ENCODE data around the gene TF. TPM values are rescaled to one million over a fixed set of nuclear protein-coding genes. Genes with fewer than 3 reads are reported as not detected.

TF gene
- total RNA-seq, 2 experiments from 2014 or later, result 0.60 to 0.97 TPM

DNA sequence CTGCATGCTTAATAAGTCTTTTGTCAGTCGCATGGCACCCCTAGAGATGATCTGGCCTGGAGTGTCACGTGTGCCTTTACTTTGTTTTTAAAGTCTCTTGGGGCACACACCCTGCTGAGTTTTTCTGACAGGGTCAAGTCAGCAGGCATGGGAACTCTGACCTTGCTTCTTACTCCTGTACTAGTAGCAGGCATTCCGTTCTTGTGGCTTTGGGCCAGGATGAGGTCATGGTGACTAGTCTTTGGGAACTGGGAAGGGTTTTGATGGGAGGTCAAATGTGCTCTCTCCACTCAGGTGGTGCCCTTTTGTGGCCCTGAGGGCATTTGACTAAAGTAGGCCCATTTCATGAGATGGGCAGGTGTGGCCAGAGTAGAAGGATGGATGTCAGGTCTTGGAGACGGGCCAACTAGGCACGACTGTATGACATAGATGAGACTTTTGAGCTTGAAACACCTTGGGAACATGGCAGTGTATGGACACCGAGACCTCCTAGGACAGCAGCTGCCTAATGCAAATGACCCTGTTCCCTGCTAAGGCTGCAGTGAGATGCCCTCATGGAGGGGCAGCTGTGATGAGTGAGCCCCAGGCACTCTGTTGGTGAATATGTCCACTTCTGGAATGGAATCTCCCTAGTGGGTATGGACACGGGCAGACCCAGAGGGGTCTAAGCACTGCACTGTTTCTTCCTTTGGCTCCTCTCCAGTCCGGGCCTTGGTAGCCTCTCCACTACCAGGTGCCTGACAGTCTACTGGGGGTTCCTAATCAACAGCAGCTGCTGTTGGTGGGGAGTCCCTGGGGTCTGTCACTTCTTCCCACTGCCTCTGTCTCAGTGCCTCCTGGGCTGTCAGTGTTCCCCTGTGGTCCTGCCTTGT, 75.8 kb downstream of the TF start:
- DNase-seq (no peak), ATAC-seq (ENCODE audit: low read depth) (no peak)
- no peak overlapping the region for H3K27ac Mint-ChIP-seq
- no peaks in the 10 kb centered on the region for H3K27me3 Mint-ChIP-seq
- POLR2A ChIA-PET, result no interaction called here
- no peaks in the 10 kb centered on the region for H3K9me3 Mint-ChIP-seq
- peaks cover 6% of the 10 kb centered on the region for H3K4me1 Mint-ChIP-seq
- no peak overlapping the region for H3K4me3 Mint-ChIP-seq
- H3K36me3 Mint-ChIP-seq, result peaks cover 27% of the 10 kb centered on the region

DNA sequence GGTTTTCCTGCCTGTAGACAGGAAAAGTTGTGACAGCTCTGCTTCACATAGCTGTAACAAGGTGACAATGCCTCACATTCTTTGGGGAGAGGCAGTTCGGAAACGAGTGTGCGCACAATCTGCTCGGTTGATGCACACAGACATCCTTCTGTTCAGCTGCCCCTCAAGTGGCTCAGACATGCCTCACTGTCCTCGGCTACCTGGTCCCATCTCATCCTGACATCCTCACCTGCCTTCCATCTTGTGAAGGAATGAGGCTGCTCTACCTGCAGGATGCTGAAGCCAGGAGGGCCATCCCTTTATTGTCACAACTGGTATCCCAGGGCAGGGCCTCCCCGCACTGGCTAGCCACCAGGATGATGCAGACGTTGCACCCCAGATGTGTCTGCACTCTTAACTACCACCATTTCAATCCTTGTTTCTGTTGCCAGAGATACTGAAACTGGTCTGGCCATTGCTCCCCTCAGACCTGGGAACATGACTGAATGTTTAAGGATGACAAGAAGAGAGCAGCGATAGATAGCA, 78.8 kb downstream of the TF start:
- no peak overlapping the region for H3K4me3 Mint-ChIP-seq
- no peaks in the 10 kb centered on the region for H3K9me3 Mint-ChIP-seq
- H3K4me1 Mint-ChIP-seq, result peaks cover 3% of the 10 kb centered on the region
- DNase-seq (no peak), ATAC-seq (ENCODE audit: low read depth) (no peak)
- peaks cover 2% of the 10 kb centered on the region for H3K27me3 Mint-ChIP-seq
- H3K36me3 Mint-ChIP-seq, result peaks cover 22% of the 10 kb centered on the region
- H3K27ac Mint-ChIP-seq, result no peak overlapping the region
- POLR2A ChIA-PET, result no interaction called here

DNA sequence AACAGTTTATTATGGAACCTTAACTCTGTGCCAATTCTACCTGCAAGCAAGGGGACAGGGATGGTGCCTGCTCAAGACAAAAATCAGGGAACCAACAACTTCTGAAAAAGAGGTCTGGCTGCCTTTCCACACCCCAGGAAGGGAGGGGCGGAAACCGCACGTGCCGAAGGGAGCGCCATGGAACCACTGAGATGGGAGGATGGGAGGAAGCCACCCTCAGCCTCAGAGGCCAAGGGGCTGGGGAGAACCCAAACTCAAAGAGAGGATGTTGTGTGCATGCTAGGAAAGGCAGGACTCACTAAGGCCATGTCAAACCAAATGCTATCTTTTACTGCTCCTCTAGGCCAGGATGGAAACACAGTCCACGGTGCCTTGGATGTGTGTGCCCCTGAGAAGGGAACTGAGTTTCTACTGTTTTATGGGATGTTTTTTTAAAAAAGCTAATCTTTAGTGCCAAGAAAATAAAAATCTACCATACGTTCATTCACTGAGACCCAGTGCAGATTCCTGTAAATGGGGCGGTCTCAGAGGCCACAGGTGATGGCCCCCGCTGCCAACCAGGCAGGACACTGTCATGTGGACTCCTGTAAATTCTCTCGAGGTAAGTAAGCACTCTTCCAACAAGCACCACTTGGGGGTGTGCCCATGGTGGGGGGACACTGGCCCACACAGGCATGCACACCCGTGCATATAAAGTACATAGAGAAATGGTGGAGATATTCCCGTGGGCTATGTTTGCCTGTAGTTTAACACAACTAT, 80.0 kb downstream of the TF start:
- Mint-ChIP-seq H3K27me3 (peaks cover 2% of the 10 kb centered on the region), H3K36me3 (peaks cover 22% of the 10 kb centered on the region), H3K4me1 (peaks cover 3% of the 10 kb centered on the region), H3K27ac (no peak overlapping the region), H3K9me3 (no peaks in the 10 kb centered on the region), H3K4me3 (no peak overlapping the region)
- ATAC-seq (ENCODE audit: low read depth) (no peak), DNase-seq (no peak)
- POLR2A ChIA-PET, result no interaction called here

DNA sequence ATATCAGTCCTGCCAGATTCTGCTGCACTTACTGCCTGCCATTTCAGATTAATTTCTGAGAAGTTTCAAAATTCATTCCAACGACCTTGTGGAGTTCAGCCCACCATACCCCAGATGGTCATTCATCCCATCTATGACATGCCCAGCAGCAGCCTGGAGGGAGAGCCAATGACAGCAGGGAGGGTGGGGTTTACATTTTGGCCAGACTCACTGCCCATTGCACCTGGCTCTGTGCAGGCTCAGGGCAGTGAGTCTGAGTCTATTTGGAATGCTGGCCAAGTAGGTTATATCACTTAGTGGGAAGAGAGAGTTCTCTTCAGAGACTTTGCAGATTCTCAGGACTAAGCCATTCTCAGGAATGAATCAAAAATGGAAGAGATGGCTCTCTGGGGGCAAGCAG, 80.9 kb downstream of the TF start:
- peaks cover 19% of the 10 kb centered on the region for H3K36me3 Mint-ChIP-seq
- H3K9me3 Mint-ChIP-seq, result no peaks in the 10 kb centered on the region
- H3K27me3 Mint-ChIP-seq, result peaks cover 2% of the 10 kb centered on the region
- H3K4me1 Mint-ChIP-seq, result no peaks in the 10 kb centered on the region
- POLR2A ChIA-PET, result no interaction called here
- no peak overlapping the region for H3K27ac Mint-ChIP-seq
- ATAC-seq (ENCODE audit: low read depth) (no peak), DNase-seq (no peak)
- H3K4me3 Mint-ChIP-seq, result no peak overlapping the region

DNA sequence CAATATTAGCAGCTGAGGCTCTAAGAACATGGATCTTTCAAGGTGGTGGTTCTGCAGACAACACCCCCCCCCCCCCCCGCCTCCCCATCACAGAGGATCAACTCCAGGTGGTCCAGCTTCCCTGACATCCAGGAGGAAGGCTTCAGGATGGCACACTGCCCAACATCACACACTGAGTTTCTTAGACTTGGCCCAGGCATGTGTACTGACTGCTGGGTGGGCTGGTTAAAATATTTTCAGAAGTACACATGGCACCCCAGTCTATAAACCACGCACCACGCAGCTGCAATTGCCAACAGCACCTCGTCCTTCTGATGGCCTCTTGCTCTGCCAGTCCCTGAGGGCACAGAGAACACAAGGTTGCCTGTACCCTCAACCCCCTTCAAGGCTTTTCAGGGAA, 81.5 kb downstream of the TF start:
- peaks cover 19% of the 10 kb centered on the region for H3K36me3 Mint-ChIP-seq
- no peak for ATAC-seq (ENCODE audit: low read depth)
- no peaks in the 10 kb centered on the region for H3K9me3 Mint-ChIP-seq
- H3K27ac Mint-ChIP-seq, result no peak overlapping the region
- no peak overlapping the region for H3K4me3 Mint-ChIP-seq
- DNase-seq, result no peak
- peaks cover 2% of the 10 kb centered on the region for H3K27me3 Mint-ChIP-seq
- H3K4me1 Mint-ChIP-seq, result no peaks in the 10 kb centered on the region
- POLR2A ChIA-PET, result no interaction called here

DNA sequence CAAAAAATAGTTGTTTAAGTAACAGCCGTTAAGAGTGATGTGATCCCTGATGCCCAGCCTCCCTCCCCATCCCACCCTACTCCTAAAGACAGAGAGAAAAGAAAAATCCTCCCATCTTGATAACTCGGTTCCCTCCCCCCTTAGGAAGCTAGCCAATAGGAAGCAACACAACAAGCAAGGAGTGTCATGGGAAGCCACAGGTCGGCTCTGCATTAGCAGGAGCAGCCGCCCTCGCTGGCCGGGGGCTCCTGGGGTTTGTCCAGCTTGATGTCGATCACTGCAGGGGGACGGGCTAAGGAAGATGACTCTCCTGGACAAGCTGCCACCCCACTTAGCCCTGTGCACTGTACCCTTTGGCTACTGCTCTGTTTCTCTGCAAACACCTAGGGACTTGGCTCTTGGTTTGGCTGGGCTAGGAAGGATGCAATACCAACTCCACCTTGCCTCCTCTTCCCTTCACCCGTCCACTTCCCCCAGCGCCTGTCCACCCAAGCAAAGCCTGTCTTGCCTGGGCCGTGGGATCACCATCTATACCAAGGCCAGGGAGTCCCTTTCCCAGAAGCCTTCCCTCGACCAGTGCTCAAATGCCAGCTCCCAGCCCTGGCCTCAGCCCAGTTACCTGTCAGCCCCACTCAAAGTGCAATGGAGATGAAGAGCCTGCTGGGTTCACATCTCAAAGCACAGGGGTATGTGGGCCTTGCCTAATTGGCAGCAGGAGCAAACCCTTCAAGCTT, 82.5 kb downstream of the TF start:
- H3K4me3 Mint-ChIP-seq, result no peak overlapping the region
- H3K27me3 Mint-ChIP-seq, result peaks cover 2% of the 10 kb centered on the region
- no peak for DNase-seq
- H3K4me1 Mint-ChIP-seq, result no peaks in the 10 kb centered on the region
- H3K27ac Mint-ChIP-seq, result no peak overlapping the region
- no peaks in the 10 kb centered on the region for H3K9me3 Mint-ChIP-seq
- peaks cover 14% of the 10 kb centered on the region for H3K36me3 Mint-ChIP-seq
- ATAC-seq (ENCODE audit: low read depth), result no peak
- POLR2A ChIA-PET, result no interaction called here

DNA sequence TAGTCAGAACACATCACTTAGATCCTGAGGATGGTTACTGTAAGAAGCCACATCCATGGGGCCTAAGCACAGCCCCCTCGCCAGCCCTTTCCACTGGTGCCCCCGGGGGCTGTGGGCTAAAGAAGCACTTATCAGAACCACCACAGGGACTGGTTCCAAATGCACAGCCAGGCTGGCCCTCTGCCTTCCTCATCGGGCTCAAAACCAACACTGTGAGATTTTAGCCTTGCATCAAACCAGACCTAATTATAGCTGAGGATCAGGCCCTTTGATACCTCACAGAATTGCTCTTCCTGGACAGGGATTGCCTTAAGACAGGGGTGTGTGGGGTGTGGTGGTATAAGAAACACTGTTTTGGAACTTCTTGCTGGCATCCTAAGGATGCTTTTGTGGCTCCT, 83.1 kb downstream of the TF start:
- no peaks in the 10 kb centered on the region for H3K4me1 Mint-ChIP-seq
- no peak overlapping the region for H3K4me3 Mint-ChIP-seq
- POLR2A ChIA-PET, result no interaction called here
- H3K27me3 Mint-ChIP-seq, result peaks cover 2% of the 10 kb centered on the region
- H3K9me3 Mint-ChIP-seq, result no peaks in the 10 kb centered on the region
- DNase-seq (no peak), ATAC-seq (ENCODE audit: low read depth) (no peak)
- H3K36me3 Mint-ChIP-seq, result peaks cover 9% of the 10 kb centered on the region
- H3K27ac Mint-ChIP-seq, result no peak overlapping the region

DNA sequence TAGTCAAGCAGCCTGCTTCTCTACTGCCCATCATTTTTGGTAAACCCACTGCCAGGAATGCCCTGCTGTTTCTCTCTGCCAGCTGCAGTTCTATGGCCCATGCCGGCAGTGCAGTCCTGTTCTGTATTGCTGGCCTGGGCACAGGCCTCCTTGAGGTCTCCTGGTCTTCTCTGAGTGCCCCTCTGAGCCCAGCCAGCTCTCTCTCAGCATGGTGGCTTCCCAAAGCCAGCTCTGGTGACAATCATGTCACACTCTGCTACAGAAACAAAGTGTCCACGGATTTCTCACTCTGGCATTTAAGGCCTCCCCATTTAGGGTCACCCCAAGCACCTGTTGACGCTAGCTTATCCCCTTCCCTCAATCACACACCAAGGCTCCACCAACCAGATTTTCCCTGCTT, 83.9 kb downstream of the TF start:
- POLR2A ChIA-PET, result no interaction called here
- ATAC-seq (ENCODE audit: low read depth) (no peak), DNase-seq (no peak)
- Mint-ChIP-seq H3K4me3 (no peak overlapping the region), H3K36me3 (peaks cover 6% of the 10 kb centered on the region), H3K4me1 (no peaks in the 10 kb centered on the region), H3K27me3 (peaks cover 2% of the 10 kb centered on the region), H3K9me3 (no peaks in the 10 kb centered on the region), H3K27ac (no peak overlapping the region)

DNA sequence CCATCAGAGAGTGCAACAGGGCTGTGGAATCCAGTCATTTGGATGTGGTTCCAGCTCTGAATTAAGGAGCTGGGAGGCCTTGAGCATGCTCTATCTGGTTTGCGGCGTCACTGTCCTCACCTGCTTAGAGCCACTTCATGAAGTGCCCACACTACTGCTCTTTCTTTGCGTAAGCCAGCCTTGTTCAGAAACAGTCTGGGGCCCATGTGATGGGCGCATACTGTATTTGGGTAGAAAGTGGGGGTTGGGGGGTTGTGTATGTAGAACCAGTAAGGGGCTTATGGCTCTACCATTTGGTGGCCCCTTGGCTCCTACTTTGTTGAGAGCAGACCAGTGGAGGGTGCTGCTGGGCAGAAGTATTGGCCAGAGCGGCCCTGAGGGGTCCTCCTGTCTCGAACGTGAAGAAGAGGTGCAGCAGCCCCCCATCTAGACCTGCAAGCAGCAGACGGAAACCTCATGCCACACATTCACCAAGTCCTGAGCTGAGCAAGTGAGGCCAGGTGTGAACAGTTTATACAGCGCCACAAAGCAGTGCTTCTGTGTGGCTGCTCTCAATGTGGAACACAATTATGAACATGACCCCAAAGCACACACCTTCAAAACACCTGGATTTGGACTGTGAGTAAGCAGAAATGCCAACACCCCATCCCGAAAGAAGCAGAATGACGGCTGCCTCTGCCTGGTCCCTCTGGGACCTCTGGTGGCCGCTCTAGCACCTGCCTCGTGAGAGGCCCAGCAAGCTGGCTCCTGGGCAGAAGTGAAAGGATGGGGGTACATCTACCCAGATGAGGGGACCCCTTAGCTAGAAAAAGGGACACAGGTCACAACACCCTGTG, 86.0 kb downstream of the TF start:
- Mint-ChIP-seq H3K4me1 (no peaks in the 10 kb centered on the region), H3K9me3 (no peaks in the 10 kb centered on the region), H3K4me3 (no peak overlapping the region), H3K27ac (no peak overlapping the region), H3K27me3 (peaks cover 2% of the 10 kb centered on the region), H3K36me3 (no peaks in the 10 kb centered on the region)
- POLR2A ChIA-PET, result interaction anchor here (0.5 kb wide), 1 partner anchor 114 kb away, joined by 3 read pairs; no protein-coding TSS in a partner anchor
- DNase-seq (no peak), ATAC-seq (ENCODE audit: low read depth) (no peak)

DNA sequence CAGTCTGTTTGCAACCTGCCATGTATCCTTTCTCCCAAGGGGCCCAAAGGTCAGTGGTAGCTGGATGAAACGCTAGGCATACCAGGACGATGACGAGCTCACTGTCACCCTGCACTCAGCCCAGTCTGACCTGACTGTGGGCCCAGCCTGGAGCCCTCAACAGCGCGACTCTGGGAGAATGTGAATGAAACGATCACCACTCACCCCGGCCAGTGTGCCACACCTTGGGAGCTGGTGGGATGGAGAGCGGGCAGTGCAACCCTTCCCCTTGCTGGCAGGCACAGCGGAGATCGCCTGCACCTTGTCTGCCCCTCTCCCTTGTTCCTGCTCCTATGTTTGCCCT, 86.6 kb downstream of the TF start:
- H3K4me3 Mint-ChIP-seq, result no peak overlapping the region
- POLR2A ChIA-PET, result interaction anchor here (0.5 kb wide), 1 partner anchor 113 kb away, joined by 3 read pairs; no protein-coding TSS in a partner anchor
- no peaks in the 10 kb centered on the region for H3K4me1 Mint-ChIP-seq
- H3K36me3 Mint-ChIP-seq, result no peaks in the 10 kb centered on the region
- peaks cover 2% of the 10 kb centered on the region for H3K27me3 Mint-ChIP-seq
- no peak overlapping the region for H3K27ac Mint-ChIP-seq
- no peaks in the 10 kb centered on the region for H3K9me3 Mint-ChIP-seq
- DNase-seq (no peak), ATAC-seq (ENCODE audit: low read depth) (no peak)

DNA sequence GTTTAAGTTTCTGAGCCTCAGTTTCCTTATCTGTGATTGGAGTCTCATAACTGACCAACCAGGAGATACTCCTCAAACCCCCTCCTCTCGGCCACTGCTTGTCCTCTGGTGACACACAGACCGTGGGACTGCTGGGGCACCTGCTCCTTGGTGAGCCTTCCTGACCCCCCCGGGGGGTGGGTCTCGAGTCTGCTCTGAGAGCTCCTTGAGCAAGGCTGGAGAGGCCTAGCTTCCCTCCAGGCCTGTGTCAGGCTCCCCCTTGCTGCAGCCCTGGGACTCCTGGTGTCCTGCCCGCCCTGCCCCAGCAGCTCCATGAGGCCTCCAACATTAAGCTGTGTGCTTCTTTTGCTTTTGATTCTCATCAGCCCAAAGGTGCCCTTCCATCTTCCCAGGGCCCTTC, 87.1 kb downstream of the TF start:
- no peaks in the 10 kb centered on the region for H3K4me1 Mint-ChIP-seq
- DNase-seq (no peak), ATAC-seq (ENCODE audit: low read depth) (no peak)
- no peak overlapping the region for H3K27ac Mint-ChIP-seq
- no peaks in the 10 kb centered on the region for H3K9me3 Mint-ChIP-seq
- POLR2A ChIA-PET, result interaction anchor here (0.5 kb wide), 1 partner anchor 113 kb away, joined by 3 read pairs; no protein-coding TSS in a partner anchor
- H3K27me3 Mint-ChIP-seq, result no peaks in the 10 kb centered on the region
- H3K36me3 Mint-ChIP-seq, result no peaks in the 10 kb centered on the region
- no peak overlapping the region for H3K4me3 Mint-ChIP-seq

DNA sequence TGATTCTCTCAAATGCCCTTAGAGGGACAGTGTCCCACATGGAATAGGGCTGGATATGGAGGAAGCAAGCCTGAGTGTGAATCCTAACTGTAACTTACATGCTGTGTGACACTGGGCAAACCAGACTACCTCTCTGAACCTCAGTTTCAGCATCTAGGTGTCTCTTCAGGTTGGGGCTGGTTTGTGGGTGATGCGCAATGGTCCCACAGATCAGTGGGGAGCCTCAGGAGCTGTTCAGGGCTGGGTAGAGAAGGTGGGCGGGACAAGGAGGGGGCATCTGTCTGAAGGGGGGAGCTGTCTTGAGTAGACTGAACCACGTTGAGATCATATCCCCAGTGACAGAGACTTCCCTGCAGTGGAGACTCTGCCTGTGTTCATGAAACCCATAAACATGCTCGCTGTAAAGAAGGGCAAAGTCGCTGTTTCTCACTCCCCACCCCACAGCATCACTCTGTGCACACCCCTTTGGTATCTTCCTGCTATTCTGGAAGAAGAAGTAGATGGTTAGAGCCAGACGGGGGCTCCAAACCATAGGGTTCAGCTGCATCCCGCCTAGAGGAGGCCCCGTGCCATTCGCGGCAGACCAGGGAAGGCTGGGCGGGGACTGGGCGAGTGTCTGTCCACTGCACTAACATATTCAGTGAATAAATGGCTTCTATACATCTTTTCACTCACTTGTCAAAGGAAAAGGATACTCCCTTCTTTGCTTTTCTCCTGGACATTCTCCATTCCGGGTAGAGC, 87.9 kb downstream of the TF start:
- no peak overlapping the region for H3K27ac Mint-ChIP-seq
- H3K9me3 Mint-ChIP-seq, result no peaks in the 10 kb centered on the region
- POLR2A ChIA-PET, result no interaction called here
- no peaks in the 10 kb centered on the region for H3K27me3 Mint-ChIP-seq
- ATAC-seq (ENCODE audit: low read depth) (no peak), DNase-seq (no peak)
- no peak overlapping the region for H3K4me3 Mint-ChIP-seq
- H3K36me3 Mint-ChIP-seq, result no peaks in the 10 kb centered on the region
- H3K4me1 Mint-ChIP-seq, result no peaks in the 10 kb centered on the region
